Brain microvascular endothelial cell (primary cell): ENCODE measurements around the gene CD164L2.
"Not testable (repeated sequence)": the region's sequence is repeated elsewhere in the genome, so short reads cannot be mapped to it uniquely, and the experiment has no call there.

Experiments used
- DNase-seq: peaks from one replicate; pipeline ENCODE4 v3.0.0-alpha.2; 2020
- H3K27ac ChIP-seq: fragments of 250-450 bp; sonication (Bioruptor Pico); 2 replicates; pipeline ENCODE4 v1.5.1; 2020; ENCODE audit warnings: mild to moderate bottlenecking, moderate library complexity
- H3K27me3 ChIP-seq: fragments of 250-450 bp; sonication (Bioruptor Pico); replicated peaks from 2 replicates; pipeline ENCODE4 v1.5.1; 2020; ENCODE audit warnings: mild to moderate bottlenecking
- H3K36me3 ChIP-seq: fragments of 250-450 bp; sonication (Bioruptor Pico); replicated peaks from 2 replicates; pipeline ENCODE4 v1.5.1; 2020; ENCODE audit warnings: mild to moderate bottlenecking
- H3K4me3 ChIP-seq: 2 replicates; pipeline ENCODE4 v1.5.1; 2011; ENCODE audit warnings: low read depth, mild to moderate bottlenecking, control low read depth, low read length, moderate library complexity
- CTCF ChIP-seq: IDR thresholded peaks from 2 replicates; pipeline ENCODE4 v1.5.1; 2011; ENCODE audit warnings: low read depth, mild to moderate bottlenecking, moderate library complexity, low read length, control low read depth, inconsistent platforms; ENCODE audit errors: missing control alignments
- in situ Hi-C: cut with HindIII; loops from 2 replicates; pipeline ENCODE4 v1.10.0; 2017; ENCODE audit warnings: low sequenced_read_pairs, low pct_ligation_motif_present

The CD164L2 gene

GRCh38 chr1:27391511-27392095 lies 8.5 kb upstream of the CD164L2 start:
- no peak overlapping the region for H3K27ac ChIP-seq

GRCh38 chr1:27388337-27389005 lies 5.3 kb upstream of the CD164L2 start:
- Histone ChIP-seq H3K27ac (no peak overlapping the region), H3K36me3 (no peaks in the 10 kb centered on the region), H3K4me3 (no peak overlapping the region), H3K27me3 (no peaks in the 10 kb centered on the region)
- no peak for DNase-seq
- in situ Hi-C loops, result no loop called here
- TF ChIP-seq CTCF, result peak; percentile 93

More at GRCh38 chr1:27391511-27392095, 8.5 kb upstream of the CD164L2 start:
- Histone ChIP-seq H3K27me3 (no peaks in the 10 kb centered on the region), H3K36me3 (no peaks in the 10 kb centered on the region), H3K4me3 (peak overlapping the region; percentile 47)
- DNase-seq, result no peak
- TF ChIP-seq CTCF, result no peak
- in situ Hi-C loops, result no loop called here

GRCh38 chr1:27384797-27385196 lies 1.7 kb upstream of the CD164L2 start:
- H3K4me3 ChIP-seq, DNase-seq, H3K27ac ChIP-seq, in situ Hi-C loops, H3K27me3 ChIP-seq, H3K36me3 ChIP-seq: not testable (repeated sequence)

GRCh38 chr1:27383661-27384060 lies 528 bp upstream of the CD164L2 start:
- Histone ChIP-seq H3K4me3 (no peak overlapping the region), H3K36me3 (no peaks in the 10 kb centered on the region), H3K27me3 (no peaks in the 10 kb centered on the region), H3K27ac (no peak overlapping the region)
- in situ Hi-C loops, result no loop called here
- TF ChIP-seq CTCF, result no peak
- DNase-seq, result no peak

- no peak overlapping the region for H3K27ac ChIP-seq
- no peaks in the 10 kb centered on the region for H3K27me3 ChIP-seq
- DNase-seq, result no peak
- in situ Hi-C loops, result no loop called here
- H3K36me3 ChIP-seq, result no peaks in the 10 kb centered on the region
- H3K4me3 ChIP-seq, result no peak overlapping the region
- TF ChIP-seq CTCF, result no peak
Measured at GRCh38 chr1:27381969-27382762, 967 bp downstream of the CD164L2 start.
